ENCODE results near the gene EZR. TPM values are rescaled to one million over a fixed set of nuclear protein-coding genes. Genes with fewer than 3 reads are reported as not detected.
A peak's percentile ranks its signal among the peaks of the same experiment; 100 is the strongest.

EZR gene
- total and polyA plus RNA-seq, 2 of the 13 experiments (the other 11 are each of a cell fraction or from before 2014, with no cell fraction given), result 34.7 to 60.3 TPM

- TF ChIP-seq, protein P1, sequence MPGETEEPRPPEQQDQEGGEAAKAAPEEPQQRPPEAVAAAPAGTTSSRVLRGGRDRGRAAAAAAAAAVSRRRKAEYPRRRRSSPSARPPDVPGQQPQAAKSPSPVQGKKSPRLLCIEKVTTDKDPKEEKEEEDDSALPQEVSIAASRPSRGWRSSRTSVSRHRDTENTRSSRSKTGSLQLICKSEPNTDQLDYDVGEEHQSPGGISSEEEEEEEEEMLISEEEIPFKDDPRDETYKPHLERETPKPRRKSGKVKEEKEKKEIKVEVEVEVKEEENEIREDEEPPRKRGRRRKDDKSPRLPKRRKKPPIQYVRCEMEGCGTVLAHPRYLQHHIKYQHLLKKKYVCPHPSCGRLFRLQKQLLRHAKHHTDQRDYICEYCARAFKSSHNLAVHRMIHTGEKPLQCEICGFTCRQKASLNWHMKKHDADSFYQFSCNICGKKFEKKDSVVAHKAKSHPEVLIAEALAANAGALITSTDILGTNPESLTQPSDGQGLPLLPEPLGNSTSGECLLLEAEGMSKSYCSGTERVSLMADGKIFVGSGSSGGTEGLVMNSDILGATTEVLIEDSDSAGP (CRISPR knock-in tag; IDR thresholded peaks at IDR 0.05; ENCODE audit: borderline replicate concordance), result 0 out of 2 replicates have a peak, but pooled peaks have one; percentile 21
- TF ChIP-seq CREB1 (IDR thresholded peaks at IDR 0.05), result peak; percentile 13; the same call in 1 of the 2 replicates
- TF ChIP-seq CREB1 (CRISPR knock-in tag; IDR thresholded peaks at IDR 0.05), result peak; percentile 16; the same call in 1 of the 2 replicates
- TF ChIP-seq SP4 (CRISPR knock-in tag; IDR thresholded peaks at IDR 0.05), result no peak
Measured at GRCh38 chr6:158835616-158836221, 16.6 kb upstream of the EZR start (continued).

- ATAC-seq, result peak; percentile 17; the same call in 2 of the 3 replicates
- TF ChIP-seq LCORL (IDR thresholded peaks at IDR 0.05) (no peak), LCORL (CRISPR knock-in tag; IDR thresholded peaks at IDR 0.05) (0 out of 2 replicates have a peak, but pooled peaks have one; percentile 49), ZFX (CRISPR knock-in tag; IDR thresholded peaks at IDR 0.05; ENCODE audit: low read depth) (0 out of 2 replicates have a peak, but pooled peaks have one; percentile 12), ZBTB46 (CRISPR knock-in tag; IDR thresholded peaks at IDR 0.05; ENCODE audit: borderline replicate concordance) (no peak), HDAC1 (CRISPR knock-in tag; IDR thresholded peaks at IDR 0.05) (0 out of 2 replicates have a peak, but pooled peaks have one; percentile 19), ELF3 (CRISPR knock-in tag; IDR thresholded peaks at IDR 0.05) (no peak)
- TF ChIP-seq, protein P2, sequence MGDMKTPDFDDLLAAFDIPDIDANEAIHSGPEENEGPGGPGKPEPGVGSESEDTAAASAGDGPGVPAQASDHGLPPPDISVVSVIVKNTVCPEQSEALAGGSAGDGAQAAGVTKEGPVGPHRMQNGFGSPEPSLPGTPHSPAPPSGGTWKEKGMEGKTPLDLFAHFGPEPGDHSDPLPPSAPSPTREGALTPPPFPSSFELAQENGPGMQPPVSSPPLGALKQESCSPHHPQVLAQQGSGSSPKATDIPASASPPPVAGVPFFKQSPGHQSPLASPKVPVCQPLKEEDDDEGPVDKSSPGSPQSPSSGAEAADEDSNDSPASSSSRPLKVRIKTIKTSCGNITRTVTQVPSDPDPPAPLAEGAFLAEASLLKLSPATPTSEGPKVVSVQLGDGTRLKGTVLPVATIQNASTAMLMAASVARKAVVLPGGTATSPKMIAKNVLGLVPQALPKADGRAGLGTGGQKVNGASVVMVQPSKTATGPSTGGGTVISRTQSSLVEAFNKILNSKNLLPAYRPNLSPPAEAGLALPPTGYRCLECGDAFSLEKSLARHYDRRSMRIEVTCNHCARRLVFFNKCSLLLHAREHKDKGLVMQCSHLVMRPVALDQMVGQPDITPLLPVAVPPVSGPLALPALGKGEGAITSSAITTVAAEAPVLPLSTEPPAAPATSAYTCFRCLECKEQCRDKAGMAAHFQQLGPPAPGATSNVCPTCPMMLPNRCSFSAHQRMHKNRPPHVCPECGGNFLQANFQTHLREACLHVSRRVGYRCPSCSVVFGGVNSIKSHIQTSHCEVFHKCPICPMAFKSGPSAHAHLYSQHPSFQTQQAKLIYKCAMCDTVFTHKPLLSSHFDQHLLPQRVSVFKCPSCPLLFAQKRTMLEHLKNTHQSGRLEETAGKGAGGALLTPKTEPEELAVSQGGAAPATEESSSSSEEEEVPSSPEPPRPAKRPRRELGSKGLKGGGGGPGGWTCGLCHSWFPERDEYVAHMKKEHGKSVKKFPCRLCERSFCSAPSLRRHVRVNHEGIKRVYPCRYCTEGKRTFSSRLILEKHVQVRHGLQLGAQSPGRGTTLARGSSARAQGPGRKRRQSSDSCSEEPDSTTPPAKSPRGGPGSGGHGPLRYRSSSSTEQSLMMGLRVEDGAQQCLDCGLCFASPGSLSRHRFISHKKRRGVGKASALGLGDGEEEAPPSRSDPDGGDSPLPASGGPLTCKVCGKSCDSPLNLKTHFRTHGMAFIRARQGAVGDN (CRISPR knock-in tag; IDR thresholded peaks at IDR 0.05), result peak; percentile 41
Measured at GRCh38 chr6:158834675-158835385, 15.7 kb upstream of the EZR start.

More at GRCh38 chr6:158834675-158835385, 15.7 kb upstream of the EZR start:
- H3K9me3 ChIP-seq (ENCODE audit: low read length), result no peaks in the 10 kb centered on the region
- in situ Hi-C loops (cut with HindIII; ENCODE audit: extremely low pct_ligation_motif_present, low pct_unique_long_range_greater_than_20kb), result no loop called here
- no peak overlapping the region for H3K4me3 ChIP-seq (replicated peaks in 1 of 3; ENCODE audit: insufficient read depth in 1 of 3, low read depth in 2 of 3, low read length in 3 of 3)
- H3K27ac ChIP-seq (ENCODE audit: extremely low read length, insufficient read depth, low read length), result no peak overlapping the region
- intact Hi-C loops (cut with micrococcal nuclease; ENCODE audit: unreplicated experiment), result no loop called here
- no peak overlapping the region for H3K9ac ChIP-seq (ENCODE audit: insufficient read depth, low read depth, low read length)
- no peak overlapping the region for H2AFZ ChIP-seq (ENCODE audit: low read length)
- peaks cover 2 to 12% of the 10 kb centered on the region in 2 experiments; a peak in 2 of 5 replicates for H3K27me3 ChIP-seq (ENCODE audit: control insufficient read depth in 1 of 2, insufficient read depth in 2 of 2, low read length in 2 of 2)
- H3K79me2 ChIP-seq (ENCODE audit: insufficient read depth, low read length), result no peaks in the 10 kb centered on the region
- BruUV-seq (replicated peaks), result no TSS peak
- H3K4me1 ChIP-seq (ENCODE audit: insufficient read depth, low read length), result peaks cover 22% of the 10 kb centered on the region
- CTCF ChIA-PET (ENCODE audit: low intra/inter-chr PET ratio, low total read pairs), result no interaction called here
- H3K4me2 ChIP-seq (ENCODE audit: low read depth, low read length), result peak overlapping the region; percentile 93
- WGBS (ENCODE audit: low lambda C conversion rate), result 32% methylated on average over 9 of the region's 9 CpGs
- POLR2A ChIA-PET, result no interaction called here
- FAIRE-seq (no peak), DNase-seq (ENCODE audit: low spot score) (no peak)
- no peaks in the 10 kb centered on the region for H4K20me1 ChIP-seq (ENCODE audit: insufficient read depth, low read length)
- H3K36me3 ChIP-seq (replicated peaks in 1 of 2; ENCODE audit: control insufficient read depth in 1 of 2, insufficient read depth in 2 of 2, low read length in 2 of 2), result no peaks in the 10 kb centered on the region
